ENCODE data around the gene NUDT6. TPM values are rescaled to one million over a fixed set of nuclear protein-coding genes. Genes with fewer than 3 reads are reported as not detected.

Gene NUDT6
- polyA plus RNA-seq, 1 of the 3 experiments (the other 2 are of a cell fraction), result 10.1 TPM

- 83% methylated on average over 5 of the region's 5 CpGs for WGBS (ENCODE audit: low lambda C conversion rate)
- no peak overlapping the region for H3K4me2 ChIP-seq
- TF ChIP-seq MAX (IDR thresholded peaks at IDR 0.05; ENCODE audit: low read depth) (no peak), ELF1 (IDR thresholded peaks at IDR 0.05) (no peak), MXI1 (IDR thresholded peaks at IDR 0.05; ENCODE audit: low read depth, low read length) (no peak), CHD2 (IDR thresholded peaks at IDR 0.05; ENCODE audit: low read length, partially characterized antibody) (no peak), RAD21 (IDR thresholded peaks at IDR 0.05; ENCODE audit: low read length) (no peak), YY1 (IDR thresholded peaks at IDR 0.05; ENCODE audit: low read depth) (no peak), SMC3 (IDR thresholded peaks at IDR 0.05; ENCODE audit: low read depth, low read length) (no peak), FOSL2 (IDR thresholded peaks at IDR 0.05; ENCODE audit: borderline replicate concordance, low read depth) (no peak), NFIC (IDR thresholded peaks at IDR 0.05; ENCODE audit: borderline replicate concordance) (no peak), TAF1 (IDR thresholded peaks at IDR 0.05; ENCODE audit: borderline replicate concordance, low read depth, low read length) (no peak), GABPA (IDR thresholded peaks at IDR 0.05; ENCODE audit: low read depth) (no peak)
- TF ChIP-seq, protein P1, sequence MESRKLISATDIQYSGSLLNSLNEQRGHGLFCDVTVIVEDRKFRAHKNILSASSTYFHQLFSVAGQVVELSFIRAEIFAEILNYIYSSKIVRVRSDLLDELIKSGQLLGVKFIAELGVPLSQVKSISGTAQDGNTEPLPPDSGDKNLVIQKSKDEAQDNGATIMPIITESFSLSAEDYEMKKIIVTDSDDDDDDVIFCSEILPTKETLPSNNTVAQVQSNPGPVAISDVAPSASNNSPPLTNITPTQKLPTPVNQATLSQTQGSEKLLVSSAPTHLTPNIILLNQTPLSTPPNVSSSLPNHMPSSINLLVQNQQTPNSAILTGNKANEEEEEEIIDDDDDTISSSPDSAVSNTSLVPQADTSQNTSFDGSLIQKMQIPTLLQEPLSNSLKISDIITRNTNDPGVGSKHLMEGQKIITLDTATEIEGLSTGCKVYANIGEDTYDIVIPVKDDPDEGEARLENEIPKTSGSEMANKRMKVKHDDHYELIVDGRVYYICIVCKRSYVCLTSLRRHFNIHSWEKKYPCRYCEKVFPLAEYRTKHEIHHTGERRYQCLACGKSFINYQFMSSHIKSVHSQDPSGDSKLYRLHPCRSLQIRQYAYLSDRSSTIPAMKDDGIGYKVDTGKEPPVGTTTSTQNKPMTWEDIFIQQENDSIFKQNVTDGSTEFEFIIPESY (IDR thresholded peaks at IDR 0.05; ENCODE audit: borderline replicate concordance, low read depth), result no peak
- TF ChIP-seq, protein P2, sequence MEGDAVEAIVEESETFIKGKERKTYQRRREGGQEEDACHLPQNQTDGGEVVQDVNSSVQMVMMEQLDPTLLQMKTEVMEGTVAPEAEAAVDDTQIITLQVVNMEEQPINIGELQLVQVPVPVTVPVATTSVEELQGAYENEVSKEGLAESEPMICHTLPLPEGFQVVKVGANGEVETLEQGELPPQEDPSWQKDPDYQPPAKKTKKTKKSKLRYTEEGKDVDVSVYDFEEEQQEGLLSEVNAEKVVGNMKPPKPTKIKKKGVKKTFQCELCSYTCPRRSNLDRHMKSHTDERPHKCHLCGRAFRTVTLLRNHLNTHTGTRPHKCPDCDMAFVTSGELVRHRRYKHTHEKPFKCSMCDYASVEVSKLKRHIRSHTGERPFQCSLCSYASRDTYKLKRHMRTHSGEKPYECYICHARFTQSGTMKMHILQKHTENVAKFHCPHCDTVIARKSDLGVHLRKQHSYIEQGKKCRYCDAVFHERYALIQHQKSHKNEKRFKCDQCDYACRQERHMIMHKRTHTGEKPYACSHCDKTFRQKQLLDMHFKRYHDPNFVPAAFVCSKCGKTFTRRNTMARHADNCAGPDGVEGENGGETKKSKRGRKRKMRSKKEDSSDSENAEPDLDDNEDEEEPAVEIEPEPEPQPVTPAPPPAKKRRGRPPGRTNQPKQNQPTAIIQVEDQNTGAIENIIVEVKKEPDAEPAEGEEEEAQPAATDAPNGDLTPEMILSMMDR (IDR thresholded peaks at IDR 0.05), result no peak
- no peak overlapping the region for H3K9ac ChIP-seq
- H3K9me2 ChIP-seq, result no peaks in the 10 kb centered on the region
- no peaks in the 10 kb centered on the region for H3K9me3 ChIP-seq
- ChIA-PET CTCF (interaction anchor here (1.7 to 4.2 kb wide), 2 partner anchors 10 to 162 kb away, joined by 12 to 14 read pairs; no protein-coding TSS in a partner anchor), POLR2A (no interaction called here)
- H3K4me1 ChIP-seq (ENCODE audit: control insufficient read depth in 1 of 2, insufficient read depth in 2 of 2, low read depth in 1 of 2, low read length in 1 of 2), result peaks cover 7% of the 10 kb centered on the region in 2 experiments; a peak in 3 of 4 replicates
- no peak for DNase-seq
- no peak overlapping the region for H3K4me3 ChIP-seq (ENCODE audit: low read depth in 2 of 2, low read length in 1 of 2)
- no peak overlapping the region for H3K27ac ChIP-seq (ENCODE audit: low read depth in 2 of 2, low read length in 1 of 2)
- peaks cover 7% of the 10 kb centered on the region in 2 experiments for H3K36me3 ChIP-seq (replicated peaks in 1 of 2; ENCODE audit: control insufficient read depth in 1 of 2, insufficient read depth in 2 of 2, low read length in 1 of 2)
- peaks cover 22% of the 10 kb centered on the region for H3F3A ChIP-seq (replicated peaks; ENCODE audit: insufficient read depth)
- H4K20me1 ChIP-seq (ENCODE audit: insufficient read depth), result no peaks in the 10 kb centered on the region
- H3K27me3 ChIP-seq (ENCODE audit: insufficient read depth), result no peaks in the 10 kb centered on the region
- H2AFZ ChIP-seq (ENCODE audit: low read depth), result no peak overlapping the region
- H3K79me2 ChIP-seq (ENCODE audit: insufficient read depth), result peaks cover 50% of the 10 kb centered on the region
Measured at GRCh38 chr4:122920473-122920872, 1.9 kb downstream of the NUDT6 start.

- no peak overlapping the region for H3K4me2 ChIP-seq
- no peaks in the 10 kb centered on the region for H4K20me1 ChIP-seq (ENCODE audit: insufficient read depth)
- CTCF ChIA-PET, result interaction anchor here (1.5 kb wide), 1 partner anchor 160 kb away, joined by 5 read pairs; no protein-coding TSS in a partner anchor
- POLR2A ChIA-PET, result no interaction called here
- H3K36me3 ChIP-seq (replicated peaks in 1 of 2; ENCODE audit: control insufficient read depth in 1 of 2, insufficient read depth in 2 of 2, low read length in 1 of 2), result peaks cover 13 to 16% of the 10 kb centered on the region in 2 experiments
- TF ChIP-seq TCF12 (IDR thresholded peaks at IDR 0.05) (peak; percentile 36; the same call in 1 of the 2 replicates), EZH2phosphoT487 (IDR thresholded peaks at IDR 0.05; ENCODE audit: borderline replicate concordance, low read depth) (no peak)
- H3K79me2 ChIP-seq (ENCODE audit: insufficient read depth), result peaks cover 25% of the 10 kb centered on the region
- no peaks in the 10 kb centered on the region for H3K9me3 ChIP-seq
- peaks cover 3 to 12% of the 10 kb centered on the region in 2 experiments; a peak in 3 of 4 replicates for H3K4me1 ChIP-seq (ENCODE audit: control insufficient read depth in 1 of 2, insufficient read depth in 2 of 2, low read depth in 1 of 2, low read length in 1 of 2)
- H3K9me2 ChIP-seq, result no peaks in the 10 kb centered on the region
- no peak overlapping the region for H3K27ac ChIP-seq (ENCODE audit: low read depth in 2 of 2, low read length in 1 of 2)
- 78% methylated on average over 5 of the region's 5 CpGs for WGBS (ENCODE audit: low lambda C conversion rate)
- H3F3A ChIP-seq (replicated peaks; ENCODE audit: insufficient read depth), result peaks cover 30% of the 10 kb centered on the region
- H3K27me3 ChIP-seq (ENCODE audit: insufficient read depth), result no peaks in the 10 kb centered on the region
- no peak overlapping the region for H3K9ac ChIP-seq
- H3K4me3 ChIP-seq (ENCODE audit: low read depth in 2 of 2, low read length in 1 of 2), result no peak overlapping the region
- no peak for DNase-seq
- no peak overlapping the region for H2AFZ ChIP-seq (ENCODE audit: low read depth)
Measured at GRCh38 chr4:122917731-122918130, 4.7 kb downstream of the NUDT6 start.

All from SK-N-SH (cell line).